ENCODE results near the gene PNMT.
"Not testable (repeated sequence)": the region's sequence is repeated elsewhere in the genome, so short reads cannot be mapped to it uniquely, and the experiment has no call there.

Gene PNMT

GRCh38 chr17:39709319-39709997, 41.2 kb downstream of the PNMT start:
- peak overlapping the region; percentile 53 to 95 (median 82) for H3K4me2 ChIP-seq
- no peaks in the 10 kb centered on the region; a peak in 1 of 22 replicates for H4K20me1 ChIP-seq
- peaks cover 0 to 15% (median 0%) of the 10 kb centered on the region in 11 experiments; a peak in 2 of 22 replicates for H3K27me3 ChIP-seq
- no peak for TF ChIP-seq Cebpa-rat (IDR thresholded peaks at IDR 0.05)
- peaks cover 37 to 87% (median 85%) of the 10 kb centered on the region in 10 experiments for H3K4me1 ChIP-seq
- H3K4me3 ChIP-seq: peak overlapping the region in 3 of 10 experiments; percentile 6 to 24 (median 16); a peak in 2 of 20 replicates
- no peaks in the 10 kb centered on the region for H3K9me3 ChIP-seq (replicated peaks in 1 of 11)
- H3K36me3 ChIP-seq: no peaks in the 10 kb centered on the region
- H3K9ac ChIP-seq: peak overlapping the region in 6 of 11 experiments; percentile 2 to 65 (median 52); a peak in 12 of 22 replicates
- H3K27ac ChIP-seq: peak overlapping the region in 6 of 11 experiments; percentile 8 to 52 (median 38); a peak in 8 of 22 replicates

- no peak for TF ChIP-seq Cebpa-rat (IDR thresholded peaks at IDR 0.05)
- H3K27me3 ChIP-seq: peaks cover 0 to 15% (median 0%) of the 10 kb centered on the region in 11 experiments; a peak in 2 of 22 replicates
- peak overlapping the region in 3 of 11 experiments; percentile 37 to 52 (median 42); a peak in 4 of 22 replicates for H3K27ac ChIP-seq
- H3K4me3 ChIP-seq: 0 out of 20 replicates have a peak overlapping the region, but pooled peaks of 1 of the 10 experiments have one; percentile 16
- peak overlapping the region; percentile 53 to 95 (median 82); a peak in 20 of 22 replicates for H3K4me2 ChIP-seq
- H3K9me3 ChIP-seq (replicated peaks in 1 of 11): no peaks in the 10 kb centered on the region
- peak overlapping the region in 4 of 11 experiments; percentile 45 to 65 (median 60); a peak in 7 of 22 replicates for H3K9ac ChIP-seq
- no peaks in the 10 kb centered on the region; a peak in 1 of 22 replicates for H4K20me1 ChIP-seq
- H3K4me1 ChIP-seq: peaks cover 33 to 79% (median 77%) of the 10 kb centered on the region in 10 experiments
- no peaks in the 10 kb centered on the region for H3K36me3 ChIP-seq
Observed at GRCh38 chr17:39709998-39710964, 42.0 kb downstream of the PNMT start.

GRCh38 chr17:39711071-39711470, 42.8 kb downstream of the PNMT start:
- H3K27me3 ChIP-seq: peaks cover 0 to 15% (median 0%) of the 10 kb centered on the region in 11 experiments; a peak in 2 of 22 replicates

GRCh38 chr17:39711851-39712250, 43.6 kb downstream of the PNMT start:
- TF ChIP-seq Cebpa-rat (IDR thresholded peaks at IDR 0.05): no peak
- no peaks in the 10 kb centered on the region for H3K9me3 ChIP-seq (replicated peaks in 1 of 11)
- peak overlapping the region in 8 of 11 experiments; percentile 76 to 95 (median 88); a peak in 16 of 22 replicates for H3K4me2 ChIP-seq
- peaks cover 0 to 15% (median 0%) of the 10 kb centered on the region in 11 experiments; a peak in 2 of 22 replicates for H3K27me3 ChIP-seq
- H3K4me3 ChIP-seq: no peak overlapping the region
- H3K36me3 ChIP-seq: no peaks in the 10 kb centered on the region
- peaks cover 24 to 75% (median 69%) of the 10 kb centered on the region in 10 experiments for H3K4me1 ChIP-seq
- no peaks in the 10 kb centered on the region for H4K20me1 ChIP-seq
- H3K9ac ChIP-seq: no peak overlapping the region
- no peak overlapping the region for H3K27ac ChIP-seq

More at GRCh38 chr17:39711071-39711470, 42.8 kb downstream of the PNMT start:
- Histone ChIP-seq H3K4me1 (peaks cover 26 to 75% (median 69%) of the 10 kb centered on the region in 10 experiments), H3K4me2 (peak overlapping the region in 8 of 11 experiments; percentile 76 to 95 (median 88); a peak in 15 of 22 replicates)
- H3K9me3 ChIP-seq (replicated peaks in 1 of 11); H3K4me3 ChIP-seq; H3K27ac ChIP-seq; H3K36me3 ChIP-seq; H3K9ac ChIP-seq; H4K20me1 ChIP-seq: not testable (repeated sequence)
- TF ChIP-seq Cebpa-rat (IDR thresholded peaks at IDR 0.05): peak in 1 of 11 experiments; percentile 45; a peak in 1 of 22 replicates

GRCh38 chr17:39714234-39714633, 46.0 kb downstream of the PNMT start:
- Histone ChIP-seq H3K4me2 (no peak overlapping the region), H3K9ac (no peak overlapping the region), H3K36me3 (no peaks in the 10 kb centered on the region), H3K9me3 (replicated peaks in 1 of 11) (no peaks in the 10 kb centered on the region), H3K4me3 (no peak overlapping the region), H3K27me3 (peaks cover 0 to 2% (median 0%) of the 10 kb centered on the region in 11 experiments; a peak in 1 of 22 replicates), H3K4me1 (peaks cover 7 to 62% (median 51%) of the 10 kb centered on the region in 10 experiments), H4K20me1 (no peaks in the 10 kb centered on the region), H3K27ac (no peak overlapping the region)
- TF ChIP-seq Cebpa-rat (IDR thresholded peaks at IDR 0.05): no peak

- peak overlapping the region in 1 of 11 experiments; percentile 3; a peak in 1 of 22 replicates for H3K4me2 ChIP-seq
- H3K27me3 ChIP-seq: no peaks in the 10 kb centered on the region
- H3K4me1 ChIP-seq: peaks cover 0 to 49% (median 38%) of the 10 kb centered on the region in 10 experiments; a peak in 16 of 20 replicates
Observed at GRCh38 chr17:39715375-39716072, 47.3 kb downstream of the PNMT start.

GRCh38 chr17:39716073-39716818, 48.0 kb downstream of the PNMT start:
- peak overlapping the region in 7 of 11 experiments; percentile 3 to 55 (median 40); a peak in 10 of 22 replicates for H3K4me2 ChIP-seq
- H3K9ac ChIP-seq: 0 out of 22 replicates have a peak overlapping the region, but pooled peaks of 1 of the 11 experiments have one; percentile 4
- H4K20me1 ChIP-seq: no peaks in the 10 kb centered on the region; a peak in 1 of 22 replicates
- no peak overlapping the region for H3K4me3 ChIP-seq
- no peak for TF ChIP-seq Cebpa-rat (IDR thresholded peaks at IDR 0.05)
- H3K27ac ChIP-seq: no peak overlapping the region
- H3K9me3 ChIP-seq (replicated peaks in 1 of 11): no peaks in the 10 kb centered on the region
- H3K27me3 ChIP-seq: no peaks in the 10 kb centered on the region
- peaks cover 0 to 42% (median 31%) of the 10 kb centered on the region in 10 experiments; a peak in 15 of 20 replicates for H3K4me1 ChIP-seq
- no peaks in the 10 kb centered on the region for H3K36me3 ChIP-seq

More at GRCh38 chr17:39715375-39716072, 47.3 kb downstream of the PNMT start:
- Histone ChIP-seq H3K36me3 (no peaks in the 10 kb centered on the region), H3K27ac (no peak overlapping the region), H3K9me3 (replicated peaks in 1 of 11) (no peaks in the 10 kb centered on the region), H3K4me3 (no peak overlapping the region), H4K20me1 (no peaks in the 10 kb centered on the region; a peak in 1 of 22 replicates), H3K9ac (no peak overlapping the region)
- no peak for TF ChIP-seq Cebpa-rat (IDR thresholded peaks at IDR 0.05)
